Renal cortex interstitium (tissue), 11 donors: ENCODE results near the gene CHDH. TPM values are rescaled to one million over a fixed set of nuclear protein-coding genes. Genes with fewer than 3 reads are reported as not detected.

Source experiments
- DNase-seq, 11 donors: peaks; one replicate each; pipeline ENCODE4 v3.0.0-alpha.2; 2013; ENCODE audit warnings: low read depth in 9 of 11, low spot score in 4 of 11; ENCODE audit errors: extremely low read depth in 1 of 11
- polyA plus RNA-seq, 3 donors: library from polyadenylated mRNA; unstranded; fragments of 120-200 nt; gene quantifications; one replicate each; pipeline ENCODE4 v1.2.1, GENCODE V29; 2013; ENCODE audit not compliant: insufficient read length in 3 of 3

The CHDH gene
- polyA plus RNA-seq, 3 donors, result 8.5 to 9.2 (median 8.7) TPM

DNA sequence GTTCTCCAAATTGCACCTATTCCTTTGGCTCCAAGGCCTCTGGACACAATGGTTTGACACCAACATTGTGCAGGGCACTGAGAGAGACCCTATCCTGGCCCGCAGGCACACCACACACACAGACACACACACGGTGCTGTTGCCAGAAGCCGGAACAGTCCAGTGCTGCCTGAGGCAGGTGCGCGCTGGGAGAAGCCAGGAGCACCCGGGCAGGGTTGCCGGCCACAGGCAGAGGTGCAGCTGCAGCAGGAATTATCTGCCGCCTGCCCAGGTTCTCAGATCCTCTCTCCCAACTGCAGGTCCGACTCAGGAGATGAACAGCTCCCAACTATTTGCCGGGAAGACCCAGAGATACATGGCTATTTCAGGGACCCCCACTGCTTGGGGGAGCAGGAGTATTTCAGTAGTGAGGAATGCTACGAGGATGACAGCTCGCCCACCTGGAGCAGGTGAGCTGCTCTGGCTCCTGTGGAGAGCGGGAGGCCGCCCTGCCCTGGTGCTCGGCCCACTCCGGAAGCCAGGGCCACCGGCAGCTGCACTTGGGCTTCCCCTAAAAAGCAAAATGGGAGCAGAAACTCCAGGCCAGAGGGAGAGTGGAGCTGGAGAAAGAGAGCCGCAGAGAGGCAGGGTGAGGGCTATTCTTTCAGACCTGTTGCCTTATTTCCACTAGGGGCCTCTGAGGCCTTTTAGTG, 42.9 kb downstream of the CHDH start:
- DNase-seq, result no peak

DNA sequence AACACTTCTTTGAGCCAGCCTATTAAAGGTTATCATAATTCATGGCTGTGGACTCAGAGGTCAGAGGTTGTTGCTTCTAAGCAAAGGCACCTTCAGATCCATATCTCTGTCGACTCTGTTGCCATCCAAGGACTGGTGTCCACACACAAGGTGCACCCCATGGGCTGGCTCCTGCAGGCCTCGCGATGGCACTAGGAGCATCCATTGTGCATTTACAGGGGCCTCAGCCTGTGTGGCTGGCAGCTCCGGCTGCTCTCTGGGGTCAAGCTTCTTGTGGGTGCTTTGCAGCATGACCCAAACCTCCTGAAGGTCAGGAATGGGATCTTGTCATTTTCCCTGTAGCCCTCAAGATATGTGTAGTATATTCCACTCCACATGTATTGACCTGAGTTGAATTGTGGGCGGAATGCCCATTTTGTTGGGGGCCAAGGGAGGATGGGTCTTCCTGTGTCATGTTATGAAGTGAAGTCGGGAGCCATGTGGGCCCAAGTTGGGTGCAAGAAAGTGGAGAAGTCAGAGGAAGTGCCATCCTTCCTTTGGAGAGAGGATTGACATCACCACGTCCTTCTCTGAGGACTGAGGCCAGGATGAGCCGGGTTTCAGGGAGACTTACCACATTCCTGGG, 43.9 kb downstream of the CHDH start:
- no peak for DNase-seq

DNA sequence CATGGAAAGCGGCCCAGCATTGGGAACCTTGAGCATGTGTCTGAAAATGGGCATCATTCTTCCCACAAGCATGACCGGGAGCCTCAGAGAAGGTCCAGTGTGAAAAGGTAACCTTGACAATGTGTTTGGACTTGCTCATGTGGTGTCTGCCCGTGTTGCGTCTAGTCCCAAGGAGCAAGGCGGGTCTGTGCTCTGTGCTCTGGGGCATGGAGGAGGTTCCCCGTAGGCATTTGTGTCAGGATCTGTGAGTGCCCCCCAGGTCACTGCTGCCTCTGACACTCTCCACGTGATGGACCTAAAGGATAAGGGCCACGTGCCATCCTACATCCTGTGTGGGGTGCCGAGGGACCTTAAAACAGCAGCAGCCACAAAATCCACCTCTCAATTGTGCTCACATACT, 44.9 kb downstream of the CHDH start:
- DNase-seq, result no peak

DNA sequence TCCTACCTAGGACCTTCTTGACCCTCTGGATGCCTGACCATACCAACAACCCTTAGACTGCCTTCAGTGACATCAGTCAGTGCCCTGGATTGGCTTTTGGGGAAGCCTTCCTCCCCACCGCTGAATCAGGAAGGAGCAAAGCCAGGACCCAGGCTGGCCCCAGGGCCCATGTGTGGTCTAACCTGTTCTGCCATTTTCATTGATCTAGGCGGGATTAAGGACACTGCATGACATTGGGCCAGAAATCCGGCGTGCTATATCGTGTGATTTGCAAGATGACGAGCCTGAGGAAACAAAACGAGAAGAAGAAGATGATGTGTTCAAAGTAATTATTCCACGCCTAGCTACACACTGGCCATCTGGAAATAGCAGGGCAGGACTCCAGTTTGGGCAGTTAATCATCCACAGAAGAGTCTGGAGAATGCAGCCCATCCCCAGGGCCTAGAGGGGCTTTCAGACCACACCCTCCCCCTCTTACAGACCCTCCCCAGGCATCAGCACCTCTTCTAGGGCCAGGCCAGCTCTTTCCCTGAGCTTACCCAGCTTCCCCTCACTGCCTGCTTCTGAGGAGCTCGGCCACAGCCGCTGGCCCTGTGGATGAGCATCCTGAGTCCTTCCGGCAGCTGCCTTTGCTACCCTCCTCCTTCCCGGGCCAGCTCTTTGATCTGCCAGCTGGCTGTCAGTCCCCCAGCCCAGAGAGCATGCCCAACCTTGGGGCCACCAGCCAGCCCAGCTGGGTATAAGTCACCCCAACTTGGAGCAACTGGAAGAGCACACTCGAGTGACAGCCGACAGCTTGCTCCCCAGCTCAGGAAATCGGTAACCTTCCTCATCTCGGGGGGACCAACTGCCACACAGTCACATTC, 45.9 kb downstream of the CHDH start:
- DNase-seq, result no peak

DNA sequence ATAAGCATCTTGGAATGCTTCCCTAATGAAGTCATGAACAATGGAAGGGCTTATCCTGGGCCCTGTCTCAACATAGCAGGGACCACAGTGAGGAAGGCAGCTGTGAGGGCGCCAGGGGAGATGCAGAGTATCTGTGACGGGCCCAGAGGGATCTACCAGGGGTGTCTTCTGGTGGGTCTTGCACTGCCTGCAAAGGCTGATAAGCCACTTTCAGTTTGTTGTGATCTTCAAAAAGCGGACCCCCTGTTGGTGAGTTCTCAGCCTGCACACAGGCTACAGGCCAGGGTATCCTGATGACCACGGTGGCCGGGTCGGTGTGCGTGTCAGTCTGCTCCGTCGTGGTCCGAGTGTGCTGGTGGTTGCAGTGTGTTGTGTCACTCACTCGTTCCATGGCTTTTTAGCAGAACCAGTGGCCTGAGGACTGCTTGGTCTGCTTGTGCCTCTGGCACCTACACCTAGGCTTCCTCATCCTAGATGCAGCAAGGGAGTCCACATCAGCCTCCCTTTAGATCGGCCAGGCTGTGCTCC, 46.8 kb downstream of the CHDH start:
- no peak for DNase-seq

DNA sequence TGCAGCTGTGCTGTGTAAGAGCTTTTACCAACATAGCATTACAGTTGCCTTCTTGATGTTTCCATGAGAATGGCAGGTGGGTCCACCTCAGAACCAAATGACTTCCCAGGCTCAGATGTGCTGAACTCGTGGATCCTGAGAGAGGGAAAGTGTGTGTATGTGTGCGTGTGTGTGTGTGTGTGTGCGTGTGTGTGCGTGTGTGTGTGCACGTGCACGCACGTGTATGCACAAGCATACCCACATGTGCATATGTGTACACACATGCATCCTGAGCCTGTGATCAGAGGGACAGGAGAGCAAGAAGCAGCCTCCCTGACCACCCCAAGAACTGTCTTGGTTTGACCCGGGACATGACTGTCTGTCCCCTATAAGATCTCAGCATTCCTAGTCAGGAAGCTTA, 48.1 kb downstream of the CHDH start:
- DNase-seq, result no peak

DNA sequence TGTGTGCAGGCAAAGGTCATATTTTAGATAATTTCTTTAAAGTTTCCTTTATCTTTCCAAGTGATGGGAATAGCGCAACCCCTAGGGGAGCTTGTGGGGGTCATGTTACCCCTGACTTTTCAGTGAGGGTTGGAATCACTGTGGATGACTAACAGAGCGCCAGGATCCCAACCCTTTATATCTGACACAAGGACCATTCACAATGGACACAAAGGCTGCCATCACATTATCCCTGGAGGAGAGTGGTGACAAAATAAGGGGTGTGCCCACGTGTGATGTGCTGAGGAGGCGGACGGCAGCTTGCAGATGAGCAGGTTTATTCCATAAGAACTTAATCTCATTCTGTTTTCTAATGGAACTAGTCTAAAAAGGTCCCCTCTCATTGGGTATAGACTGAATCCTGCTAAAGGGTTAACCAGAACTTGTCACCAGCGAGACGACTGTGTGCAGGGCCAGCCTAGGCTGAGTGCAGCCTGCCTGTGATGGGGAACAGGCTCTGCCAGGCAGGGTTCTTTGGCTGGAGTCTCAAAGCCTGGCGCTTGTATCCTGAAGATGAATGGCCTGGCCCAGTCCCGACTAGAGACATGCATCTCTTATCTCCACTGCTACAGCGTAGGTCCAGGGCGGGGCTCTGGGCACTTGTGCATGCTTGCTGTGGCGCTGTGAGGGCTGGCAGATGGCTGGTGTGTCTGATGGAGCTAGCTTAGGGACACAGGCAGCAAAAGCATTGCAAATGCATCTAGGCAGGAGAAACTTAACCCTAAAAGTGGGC, 50.2 kb downstream of the CHDH start:
- DNase-seq, result no peak

DNA sequence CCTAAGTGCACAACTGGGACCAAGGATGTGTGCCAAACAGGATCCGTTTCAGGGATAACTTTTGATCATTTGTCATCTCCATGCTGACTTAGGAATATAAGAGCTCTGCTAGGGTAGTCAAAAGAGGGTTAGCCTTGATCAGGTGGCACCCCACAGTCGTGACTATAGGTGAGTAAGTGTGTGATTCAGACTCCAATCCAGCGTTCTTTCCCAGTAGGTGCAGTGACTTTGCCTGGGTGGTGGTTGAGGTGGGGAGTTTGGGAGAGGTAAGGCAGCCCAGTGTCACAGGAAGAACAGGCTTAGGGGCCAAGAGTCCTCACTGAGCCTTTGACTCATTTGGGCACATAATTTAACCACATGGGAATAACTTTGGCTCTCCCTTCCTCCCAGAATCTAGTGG, 51.0 kb downstream of the CHDH start:
- DNase-seq, result no peak

DNA sequence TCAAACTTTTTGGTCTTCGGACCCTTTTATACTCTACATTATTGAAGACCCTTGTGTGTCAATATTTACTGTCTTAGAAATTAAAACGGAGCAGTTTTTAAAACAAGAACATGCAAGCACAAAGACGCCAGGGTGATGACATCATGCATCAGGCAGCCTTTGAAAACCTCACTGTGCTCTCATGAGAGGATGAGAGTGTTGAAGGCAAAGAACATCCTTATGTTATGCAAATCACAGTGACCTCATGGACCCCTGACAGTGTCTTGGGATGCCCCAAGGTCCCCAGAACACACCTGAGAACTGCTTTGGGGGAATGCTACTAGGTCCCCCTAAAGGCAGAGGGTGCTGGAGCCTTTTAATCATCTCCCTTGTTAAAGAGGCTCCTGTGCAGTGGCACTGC, 51.6 kb downstream of the CHDH start:
- DNase-seq, result no peak

DNA sequence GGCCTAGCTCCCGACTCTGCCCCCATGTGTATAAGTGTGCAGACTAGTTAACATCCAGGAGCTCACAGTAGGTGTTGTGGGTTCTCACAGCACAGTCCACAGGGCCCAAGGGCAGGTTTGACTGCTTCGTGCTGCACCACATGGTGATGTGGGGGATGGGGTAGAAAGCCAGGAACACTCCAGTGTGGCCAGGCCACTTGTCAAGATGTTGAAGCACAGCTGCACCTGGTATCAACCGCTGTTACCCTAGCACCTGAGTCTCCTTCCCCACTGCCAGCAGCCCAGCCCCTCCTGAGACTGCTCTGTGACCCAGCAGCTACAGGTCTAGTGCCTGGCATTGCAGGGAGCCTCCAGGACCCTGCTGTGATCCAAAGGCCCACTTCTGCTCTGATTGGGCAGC, 53.4 kb downstream of the CHDH start:
- no peak for DNase-seq

DNA sequence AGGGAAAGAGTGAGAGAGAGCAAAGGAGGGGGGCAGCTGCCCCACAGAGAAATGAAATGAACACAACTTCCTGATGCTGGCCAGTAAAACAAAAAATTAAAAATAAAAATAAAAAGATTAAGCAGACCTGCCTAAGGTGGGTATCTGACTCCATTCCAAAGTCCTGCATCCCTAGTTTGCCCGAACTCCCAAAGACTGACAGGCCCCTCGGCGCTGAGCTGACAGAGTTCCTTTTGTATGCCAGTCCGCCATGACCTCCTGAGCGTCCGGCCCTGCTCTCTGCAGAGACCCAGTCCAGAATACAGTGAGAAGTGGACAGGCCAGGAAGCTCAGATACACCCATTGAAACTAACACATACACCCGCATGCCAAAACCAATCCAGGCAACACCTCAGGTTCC, 54.9 kb downstream of the CHDH start:
- no peak for DNase-seq

DNA sequence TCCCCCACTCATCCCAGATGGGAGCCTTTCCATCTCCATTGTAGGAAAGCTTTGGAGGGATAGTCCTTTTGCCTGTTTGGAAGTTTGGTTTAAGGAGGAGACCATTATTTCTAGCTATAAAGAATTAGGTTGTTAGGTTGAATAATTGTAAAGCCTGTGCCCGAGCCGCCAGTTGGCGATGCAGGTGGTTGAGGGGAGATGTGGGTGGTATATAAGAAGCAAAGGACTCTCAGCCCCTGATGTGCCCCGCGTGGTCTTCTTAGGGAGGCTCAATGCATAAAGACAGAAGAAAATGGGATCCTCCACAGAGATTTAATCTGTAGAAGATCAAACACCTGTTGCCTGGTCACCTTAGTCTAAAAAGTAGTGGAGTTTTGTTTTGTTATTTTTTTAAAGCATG, 55.7 kb downstream of the CHDH start:
- no peak for DNase-seq

DNA sequence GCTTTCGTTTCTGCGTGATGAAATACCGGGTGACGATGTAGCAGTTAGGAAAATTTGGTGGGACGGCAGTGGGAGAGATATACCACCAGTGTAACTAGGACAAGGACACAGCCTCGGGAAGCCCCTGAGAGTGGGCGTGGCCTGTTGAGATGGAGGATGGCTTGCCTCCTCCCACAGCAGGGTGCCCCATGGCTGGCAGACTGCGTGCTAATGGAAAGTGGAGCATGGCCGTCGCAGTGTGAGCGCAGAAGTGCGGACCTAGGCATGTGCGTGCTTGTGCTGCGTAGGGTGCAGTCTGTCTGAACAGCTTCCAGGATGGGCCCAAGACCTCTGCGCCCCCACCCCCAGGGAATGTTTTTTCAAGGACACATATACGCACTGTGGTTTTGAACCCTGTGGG, 56.8 kb downstream of the CHDH start:
- DNase-seq, result no peak

DNA sequence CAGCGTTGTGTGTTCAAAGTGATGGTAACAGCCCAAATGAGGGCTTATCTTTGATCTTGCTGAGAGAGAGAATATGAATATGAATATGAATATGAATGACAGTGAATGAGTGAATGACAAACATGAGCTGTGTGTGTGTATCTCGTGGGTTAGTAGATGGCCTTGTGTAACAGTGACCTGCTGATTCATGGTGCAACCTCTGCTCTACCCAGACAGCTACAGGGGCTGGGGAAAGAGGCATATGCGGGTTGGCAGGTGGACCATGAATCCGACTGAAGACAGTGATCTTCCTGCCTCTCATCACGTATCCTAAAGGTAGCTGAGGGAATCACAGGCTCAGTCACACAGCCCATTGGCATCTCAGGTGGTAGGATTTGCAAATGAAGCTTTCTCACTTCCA, 58.2 kb downstream of the CHDH start:
- no peak for DNase-seq

DNA sequence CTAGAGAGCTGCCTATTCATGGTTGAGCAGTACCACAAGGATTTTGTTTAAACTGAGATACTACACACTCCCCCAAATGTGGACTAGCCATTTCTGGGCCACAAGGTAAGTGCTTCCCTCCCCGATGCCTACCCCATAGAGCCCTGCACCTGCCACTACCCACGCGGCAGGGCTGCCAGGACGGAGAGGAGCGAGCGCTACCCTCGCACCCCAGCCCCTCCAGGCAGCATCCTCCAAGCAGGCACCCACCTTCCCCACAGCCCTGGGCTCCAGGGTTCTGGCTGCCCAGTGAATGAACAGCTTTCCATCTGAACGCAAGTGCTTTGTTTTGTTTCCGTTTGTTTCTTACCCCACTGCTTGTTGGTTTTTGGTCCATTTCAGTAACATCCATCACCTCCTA, 59.2 kb downstream of the CHDH start:
- no peak for DNase-seq

DNA sequence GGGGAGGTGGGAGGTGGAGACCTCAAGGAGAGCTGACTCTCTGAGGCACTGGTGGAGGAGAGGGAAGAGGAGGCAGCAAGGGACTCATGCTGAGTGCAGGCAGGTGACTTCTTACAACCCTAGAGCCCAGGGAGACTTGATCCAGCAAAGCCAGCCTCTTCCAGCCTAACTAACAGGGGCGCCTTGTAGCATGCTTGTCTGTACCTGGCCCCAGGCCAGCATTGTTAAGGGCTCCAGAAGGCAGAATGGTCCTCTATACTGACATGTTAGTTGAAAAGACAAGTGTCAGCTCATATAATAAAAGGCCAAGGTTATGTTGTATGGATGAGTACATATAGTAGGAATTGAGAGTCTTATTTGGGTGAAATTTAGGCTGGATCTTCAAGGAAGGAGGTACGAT, 65.4 kb downstream of the CHDH start:
- no peak for DNase-seq

DNA sequence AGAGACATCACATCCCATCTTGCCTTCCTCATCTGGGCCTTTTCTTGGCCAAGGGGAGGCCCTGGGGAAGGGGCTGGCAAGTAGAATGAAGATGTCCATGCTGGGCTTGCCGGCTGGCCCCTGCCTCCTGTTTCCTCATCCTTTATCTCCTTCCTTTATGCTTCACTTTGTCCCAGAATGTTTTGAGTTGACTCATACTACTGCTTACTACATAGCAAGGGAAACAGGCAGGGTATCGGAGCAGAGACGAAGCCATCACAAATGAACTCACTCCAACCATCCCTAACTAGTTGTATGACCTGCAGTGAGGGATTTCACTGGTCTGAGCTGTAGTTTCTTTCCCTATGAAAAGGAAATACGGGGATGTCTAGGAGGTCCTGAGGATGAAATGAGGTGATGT, 66.0 kb downstream of the CHDH start:
- no peak for DNase-seq

DNA sequence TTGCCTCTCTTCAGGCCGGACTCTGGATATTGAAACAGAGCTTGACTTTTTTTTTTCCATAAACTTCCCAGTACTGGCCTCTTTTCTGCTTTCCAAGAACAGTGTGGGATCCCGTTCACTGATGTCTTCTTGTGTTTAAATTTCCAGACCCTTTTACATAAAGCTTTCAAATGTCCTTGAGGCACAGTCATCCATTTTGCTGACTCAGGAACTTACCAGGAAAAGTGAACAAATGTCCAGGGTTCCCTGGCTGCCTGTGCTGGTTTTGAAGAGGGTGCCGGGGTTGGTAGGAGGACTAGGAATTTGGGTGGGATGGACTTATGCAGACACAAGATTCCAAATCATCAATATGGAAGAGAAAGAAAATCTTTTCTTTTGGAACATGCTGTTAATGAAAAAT, 68.1 kb downstream of the CHDH start:
- no peak for DNase-seq

DNA sequence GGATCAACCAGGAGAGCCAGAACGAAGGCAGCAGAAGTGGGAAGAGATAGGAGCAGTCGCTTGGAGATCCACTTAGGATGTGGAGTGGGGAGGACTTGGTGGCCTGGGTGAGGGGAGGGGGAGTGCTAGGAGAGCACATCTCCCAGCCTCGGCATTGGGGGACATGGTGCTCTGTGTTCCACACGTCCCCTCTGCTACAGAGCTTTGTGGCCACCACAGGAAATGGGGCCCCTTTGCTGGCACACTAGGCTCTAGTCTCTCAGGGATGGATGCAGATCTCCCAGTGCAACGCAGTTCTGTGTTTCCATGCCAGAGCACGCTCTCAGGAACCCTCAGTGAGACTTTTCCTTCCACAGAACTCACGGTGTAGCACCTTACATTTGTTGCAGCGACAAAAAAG, 68.8 kb downstream of the CHDH start:
- DNase-seq, result no peak
